T-helper 17 cell (primary cell): Measurements from ENCODE around the gene SPRYD3. TPM values are rescaled to one million over a fixed set of nuclear protein-coding genes. Genes with fewer than 3 reads are reported as not detected.

Experiments
- total RNA-seq, 4 donors: library from RNA in 2 of 4; stranded (reverse) in 2 of 4; gene quantifications; one replicate each; pipeline ENCODE4 v1.2.3 and lab custom pipeline; 2022 to 2026

SPRYD3 gene
- total RNA-seq, 2 donors from 2014 or later: 23.1 to 29.6 TPM

Other genes starting within 250 kb of the SPRYD3 start
- not detected for gene KRT79, start 245.1 kb downstream of the SPRYD3 start, total RNA-seq
- gene KRT78, start 230.4 kb downstream of the SPRYD3 start, total RNA-seq: not detected
- 1 to 10 TPM in 1 of 2 donors, under 1 TPM in 1; 0.67 to 3.2 TPM for gene KRT8, start 174.3 kb downstream of the SPRYD3 start, total RNA-seq
- gene KRT18, start 130.3 kb downstream of the SPRYD3 start, total RNA-seq: 1 to 10 TPM; 1.8 to 3.2 TPM
- gene EIF4B, start 72.9 kb downstream of the SPRYD3 start, total RNA-seq: 100 to 1,000 TPM; 635 to 667 TPM
- gene TNS2, start 29.3 kb downstream of the SPRYD3 start, total RNA-seq: 1 to 10 TPM; 1.4 to 3.1 TPM
- gene IGFBP6, start 18.3 kb upstream of the SPRYD3 start, total RNA-seq: under 1 TPM in 1 of 2 donors, not detected in 1; 0.45 TPM
- gene SOAT2, start 24.1 kb upstream of the SPRYD3 start, total RNA-seq: 1 to 10 TPM in 1 of 2 donors, under 1 TPM in 1; 0.83 to 2.5 TPM
- gene ZNF740, start 101.3 kb upstream of the SPRYD3 start, total RNA-seq: 10 to 100 TPM; 24.3 to 34.6 TPM
- 10 to 100 TPM; 57.2 to 61.0 TPM for gene CSAD, start 101.5 kb upstream of the SPRYD3 start, total RNA-seq
- gene ITGB7, start 127.9 kb upstream of the SPRYD3 start, total RNA-seq: 100 to 1,000 TPM; 306 to 367 TPM
- 10 to 100 TPM; 57.6 to 57.8 TPM for gene RARG, start 152.8 kb upstream of the SPRYD3 start, total RNA-seq
- gene ESPL1, start 188.9 kb upstream of the SPRYD3 start, total RNA-seq: under 1 TPM; 0.30 to 0.83 TPM
- gene PFDN5, start 216.2 kb upstream of the SPRYD3 start, total RNA-seq: 100 to 1,000 TPM; 566 to 600 TPM
- 10 to 100 TPM; 30.6 to 32.5 TPM for gene MYG1, start 220.3 kb upstream of the SPRYD3 start, total RNA-seq
- gene AAAS, start 242.2 kb upstream of the SPRYD3 start, total RNA-seq: 10 to 100 TPM; 31.2 to 31.8 TPM